H9 (cell line): ENCODE data around the gene FRAS1. TPM values are rescaled to one million over a fixed set of nuclear protein-coding genes. Genes with fewer than 3 reads are reported as not detected.
"Not testable (repeated sequence)": the region's sequence is repeated elsewhere in the genome, so short reads cannot be mapped to it uniquely, and the experiment has no call there.

Source experiments
- DNase-seq: peaks from one replicate; pipeline ENCODE4 v3.0.0-alpha.2; 2017
- H2AFZ ChIP-seq: one replicate; pipeline ENCODE4 v1.6.1; 2013; ENCODE audit warnings: mild to moderate bottlenecking, low read length, control low read depth, moderate library complexity
- H2AK5ac ChIP-seq: 2 replicates; pipeline ENCODE4 v1.6.1; 2013; ENCODE audit warnings: low read length, control low read depth, mixed read lengths; ENCODE audit not compliant: insufficient read length
- H2BK120ac ChIP-seq: one replicate; pipeline ENCODE4 v1.6.1; 2013; ENCODE audit warnings: low read depth, mild to moderate bottlenecking, low read length, control low read depth, inconsistent platforms; ENCODE audit not compliant: poor library complexity, severe bottlenecking
- H2BK12ac ChIP-seq: 2 replicates; pipeline ENCODE4 v1.6.1; 2013; ENCODE audit warnings: low read length, control low read depth, mixed read lengths, low read depth; ENCODE audit not compliant: insufficient read length
- H2BK15ac ChIP-seq: 2 replicates; pipeline ENCODE4 v1.6.1; 2013; ENCODE audit warnings: low read depth, low read length, control low read depth
- H2BK20ac ChIP-seq: one replicate; pipeline ENCODE4 v1.6.1; 2013; ENCODE audit warnings: low read depth, mild to moderate bottlenecking, low read length, control low read depth, inconsistent platforms; ENCODE audit not compliant: poor library complexity, severe bottlenecking
- H2BK5ac ChIP-seq: 2 replicates; pipeline ENCODE4 v1.6.1; 2013; ENCODE audit warnings: low read length, control low read depth, mixed read lengths; ENCODE audit not compliant: insufficient read length
- H3K14ac ChIP-seq: 2 replicates; pipeline ENCODE4 v1.6.1; 2013; ENCODE audit warnings: low read length, control low read depth; ENCODE audit not compliant: insufficient read depth
- H3K18ac ChIP-seq: 2 replicates; pipeline ENCODE4 v1.6.1; 2013; ENCODE audit warnings: low read depth, mild to moderate bottlenecking, mixed read lengths, low read length, control low read depth; ENCODE audit not compliant: insufficient read length
- H3K23ac ChIP-seq: 2 replicates; pipeline ENCODE4 v1.6.1; 2013; ENCODE audit warnings: low read length, control low read depth, mixed read lengths, low read depth; ENCODE audit not compliant: insufficient read length
- H3K23me2 ChIP-seq: 2 replicates; pipeline ENCODE4 v1.6.1; 2013; ENCODE audit warnings: low read depth, mild to moderate bottlenecking, mixed read lengths, low read length, control low read depth; ENCODE audit not compliant: insufficient read length, poor library complexity, severe bottlenecking
- H3K27ac ChIP-seq: 2 replicates; pipeline ENCODE4 v1.5.1; 2013; ENCODE audit warnings: low read length, control low read depth, mixed read lengths, low read depth; ENCODE audit not compliant: insufficient read length
- H3K27me3 ChIP-seq: 2 replicates; pipeline ENCODE4 v1.6.1; 2013; ENCODE audit warnings: low read length, control low read depth, inconsistent platforms; ENCODE audit not compliant: insufficient read depth
- H3K4ac ChIP-seq: 2 replicates; pipeline ENCODE4 v1.6.1; 2013; ENCODE audit warnings: low read depth, mild to moderate bottlenecking, control low read depth, inconsistent platforms, low read length, moderate library complexity
- H3K4me1 ChIP-seq: 2 replicates; pipeline ENCODE4 v1.6.1; 2013; ENCODE audit warnings: low read length, control low read depth, inconsistent platforms; ENCODE audit not compliant: insufficient read depth
- H3K4me2 ChIP-seq: 2 replicates; pipeline ENCODE4 v1.6.1; 2013; ENCODE audit warnings: low read length, control low read depth, mixed read lengths; ENCODE audit not compliant: insufficient read length, insufficient read depth
- H3K56ac ChIP-seq: 2 replicates; pipeline ENCODE4 v1.6.1; 2013; ENCODE audit warnings: low read depth, mild to moderate bottlenecking, mixed read lengths, low read length, control low read depth; ENCODE audit not compliant: insufficient read length
- H3K79me1 ChIP-seq: 2 replicates; pipeline ENCODE4 v1.6.1; 2013; ENCODE audit warnings: low read depth, mild to moderate bottlenecking, moderate library complexity, low read length, control low read depth, inconsistent platforms; ENCODE audit not compliant: insufficient read depth, poor library complexity, severe bottlenecking
- H3K79me2 ChIP-seq: 2 replicates; pipeline ENCODE4 v1.6.1; 2013; ENCODE audit warnings: low read length, control low read depth, inconsistent platforms; ENCODE audit not compliant: insufficient read depth
- H3K9ac ChIP-seq: 2 replicates; pipeline ENCODE4 v1.6.1; 2013; ENCODE audit warnings: low read length, control low read depth, mixed read lengths; ENCODE audit not compliant: insufficient read length; ENCODE audit errors: extremely low read depth
- H3K9me3 ChIP-seq: one replicate; pipeline ENCODE4 v1.6.1; 2013; ENCODE audit warnings: low read depth, low read length, inconsistent platforms; ENCODE audit not compliant: control insufficient read depth
- H3T11ph ChIP-seq: one replicate; pipeline ENCODE4 v1.6.1; 2013; ENCODE audit warnings: mild to moderate bottlenecking, low read length, control low read depth, inconsistent platforms
- H4K20me1 ChIP-seq: one replicate; pipeline ENCODE4 v1.6.1; 2013; ENCODE audit not compliant: control insufficient read depth, insufficient read length, insufficient read depth
- H4K5ac ChIP-seq: 2 replicates; pipeline ENCODE4 v1.6.1; 2013; ENCODE audit warnings: low read depth, mild to moderate bottlenecking, mixed read lengths, low read length, control low read depth; ENCODE audit not compliant: insufficient read length
- H4K8ac ChIP-seq: replicated peaks from 2 replicates; pipeline ENCODE4 v1.6.1; 2013; ENCODE audit warnings: low read length, control low read depth, mixed read lengths, low read depth; ENCODE audit not compliant: insufficient read length
- H4K91ac ChIP-seq: 2 replicates; pipeline ENCODE4 v1.6.1; 2013; ENCODE audit warnings: low read depth, mild to moderate bottlenecking, moderate library complexity, mixed read lengths, low read length, control low read depth; ENCODE audit not compliant: insufficient read length
- H3K27ac Mint-ChIP-seq, 3 experiments: 2 replicates in 2 of 3; 3 replicates in 1 of 3; pipeline ENCODE4 v1.8.0; 2020 to 2021; ENCODE audit warnings: mixed read lengths in 3 of 3, mild to moderate bottlenecking in 1 of 3, moderate library complexity in 1 of 3
- H3K27me3 Mint-ChIP-seq: 2 replicates; pipeline ENCODE4 v1.8.0; 2021; ENCODE audit warnings: low read depth, mild to moderate bottlenecking, moderate library complexity, mixed read lengths
- H3K36me3 Mint-ChIP-seq, 3 experiments: 2 replicates in 2 of 3; 3 replicates in 1 of 3; pipeline ENCODE4 v1.8.0; 2020 to 2021; ENCODE audit warnings: low read depth in 3 of 3, mixed read lengths in 3 of 3; ENCODE audit not compliant: insufficient read depth in 1 of 3
- H3K4me1 Mint-ChIP-seq, 2 experiments: 2 replicates each; pipeline ENCODE4 v1.8.0; 2020; ENCODE audit warnings: mixed read lengths in 2 of 2
- H3K4me3 Mint-ChIP-seq, 2 experiments: 2 replicates in 1 of 2; 3 replicates in 1 of 2; pipeline ENCODE4 v1.8.0; 2020 to 2021; ENCODE audit warnings: mild to moderate bottlenecking in 2 of 2, mixed read lengths in 2 of 2, moderate library complexity in 1 of 2
- H3K9me3 Mint-ChIP-seq, 2 experiments: 2 replicates in 1 of 2; 3 replicates in 1 of 2; pipeline ENCODE4 v1.8.0; 2020; ENCODE audit warnings: mild to moderate bottlenecking in 2 of 2, mixed read lengths in 2 of 2, moderate library complexity in 1 of 2
- WGBS: extraction: QIAGEN DNeasy Blood & Tissue Kit; methylation state at CpG from one replicate; pipeline ENCODE4 v1.1.7; 2013; ENCODE audit warnings: missing lambda C conversion rate, low lambda C conversion rate, mixed read lengths; ENCODE audit not compliant: insufficient read length; ENCODE audit errors: extremely low coverage; 5-methylcytosine and 5-hydroxymethylcytosine counted together
- total RNA-seq: library from RNA; stranded (reverse); gene quantifications from 2 replicates; pipeline ENCODE4 v1.2.1, GENCODE V29; 2021
- TF ChIP-seq, protein P1 (sequence below): fragments of 200-600 bp; sonication (generic); conservative IDR thresholded peaks from 3 replicates; pipeline ENCODE4 v1.8.0; 2021; ENCODE audit warnings: antibody characterized with exemption, mild to moderate bottlenecking

The FRAS1 gene
- total RNA-seq, 1 experiment from 2014 or later = 58.5 TPM

GRCh38 chr4:78464265-78464664, 407.1 kb downstream of the FRAS1 start:
- Histone ChIP-seq H3K27me3 (no peaks in the 10 kb centered on the region), H3K23me2 (no peaks in the 10 kb centered on the region), H3K23ac (no peak overlapping the region), H4K8ac (no peak overlapping the region), H3K18ac (no peak overlapping the region), H4K20me1 (no peaks in the 10 kb centered on the region), H2AFZ (no peak overlapping the region), H4K91ac (no peak overlapping the region), H2BK120ac (no peak overlapping the region), H2BK5ac (no peak overlapping the region), H3K27ac (no peak overlapping the region), H2BK12ac (no peak overlapping the region), H3K56ac (no peak overlapping the region), H3T11ph (no peak overlapping the region), H3K4ac (no peak overlapping the region), H3K9me3 (no peaks in the 10 kb centered on the region), H3K9ac (no peak overlapping the region), H2AK5ac (no peak overlapping the region), H3K4me2 (no peak overlapping the region), H2BK15ac (no peak overlapping the region), H3K79me2 (no peaks in the 10 kb centered on the region), H3K4me1 (no peaks in the 10 kb centered on the region), H4K5ac (no peak overlapping the region), H3K79me1 (no peaks in the 10 kb centered on the region), H2BK20ac (no peak overlapping the region), H3K14ac (no peak overlapping the region)
- no peak for DNase-seq
- peaks cover 19 to 68% (median 51%) of the 10 kb centered on the region in 3 experiments; a peak in 6 of 7 replicates for H3K36me3 Mint-ChIP-seq
- no peak overlapping the region for H3K4me3 Mint-ChIP-seq
- TF ChIP-seq, protein P1, sequence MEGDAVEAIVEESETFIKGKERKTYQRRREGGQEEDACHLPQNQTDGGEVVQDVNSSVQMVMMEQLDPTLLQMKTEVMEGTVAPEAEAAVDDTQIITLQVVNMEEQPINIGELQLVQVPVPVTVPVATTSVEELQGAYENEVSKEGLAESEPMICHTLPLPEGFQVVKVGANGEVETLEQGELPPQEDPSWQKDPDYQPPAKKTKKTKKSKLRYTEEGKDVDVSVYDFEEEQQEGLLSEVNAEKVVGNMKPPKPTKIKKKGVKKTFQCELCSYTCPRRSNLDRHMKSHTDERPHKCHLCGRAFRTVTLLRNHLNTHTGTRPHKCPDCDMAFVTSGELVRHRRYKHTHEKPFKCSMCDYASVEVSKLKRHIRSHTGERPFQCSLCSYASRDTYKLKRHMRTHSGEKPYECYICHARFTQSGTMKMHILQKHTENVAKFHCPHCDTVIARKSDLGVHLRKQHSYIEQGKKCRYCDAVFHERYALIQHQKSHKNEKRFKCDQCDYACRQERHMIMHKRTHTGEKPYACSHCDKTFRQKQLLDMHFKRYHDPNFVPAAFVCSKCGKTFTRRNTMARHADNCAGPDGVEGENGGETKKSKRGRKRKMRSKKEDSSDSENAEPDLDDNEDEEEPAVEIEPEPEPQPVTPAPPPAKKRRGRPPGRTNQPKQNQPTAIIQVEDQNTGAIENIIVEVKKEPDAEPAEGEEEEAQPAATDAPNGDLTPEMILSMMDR = no peak
- no peak overlapping the region for H3K27ac Mint-ChIP-seq
- no peaks in the 10 kb centered on the region for H3K4me1 Mint-ChIP-seq
- no CpG with 5 or more reads among the region's 7 CpGs for WGBS
- no peaks in the 10 kb centered on the region for H3K27me3 Mint-ChIP-seq
- H3K9me3 Mint-ChIP-seq = no peaks in the 10 kb centered on the region

- not testable (repeated sequence) for H3K23me2 ChIP-seq, H3K14ac ChIP-seq, H3K27me3 Mint-ChIP-seq, H2AK5ac ChIP-seq, H3K4me2 ChIP-seq, H3T11ph ChIP-seq, H4K20me1 ChIP-seq, H4K91ac ChIP-seq, H3K23ac ChIP-seq, H4K5ac ChIP-seq, H2BK12ac ChIP-seq, H3K4me3 Mint-ChIP-seq, H2BK5ac ChIP-seq, H3K56ac ChIP-seq, H3K79me1 ChIP-seq, H3K18ac ChIP-seq, DNase-seq, H2BK120ac ChIP-seq, H3K9me3 ChIP-seq, H3K9ac ChIP-seq, H3K27me3 ChIP-seq, H4K8ac ChIP-seq, H3K9me3 Mint-ChIP-seq, H3K4me1 Mint-ChIP-seq, H2BK20ac ChIP-seq, H3K4me1 ChIP-seq, H2AFZ ChIP-seq, H3K79me2 ChIP-seq, H3K27ac ChIP-seq, H2BK15ac ChIP-seq, H3K27ac Mint-ChIP-seq, H3K4ac ChIP-seq
- peaks cover 27 to 81% (median 77%) of the 10 kb centered on the region in 3 experiments; a peak in 6 of 7 replicates for H3K36me3 Mint-ChIP-seq
- no CpG with 5 or more reads among the region's 1 CpG for WGBS
These were observed 410.1 kb downstream of the FRAS1 start for GRCh38 chr4:78467223-78467622.
